PC-9 (cell line): ENCODE measurements around the gene CASQ1.

Experiments
- EZH2 ChIP-seq: fragments of 200-600 bp; sonication (generic); IDR thresholded peaks from 2 replicates; pipeline ENCODE4 v1.8.0; 2017; ENCODE audit warnings: antibody characterized with exemption, low read depth
- TF ChIP-seq, protein P1 (sequence below): fragments of 200-600 bp; sonication (generic); conservative IDR thresholded peaks from 2 replicates; pipeline ENCODE4 v1.6.1; 2017; ENCODE audit warnings: mixed run types, antibody characterized with exemption, mild to moderate bottlenecking, moderate library complexity

DNA sequence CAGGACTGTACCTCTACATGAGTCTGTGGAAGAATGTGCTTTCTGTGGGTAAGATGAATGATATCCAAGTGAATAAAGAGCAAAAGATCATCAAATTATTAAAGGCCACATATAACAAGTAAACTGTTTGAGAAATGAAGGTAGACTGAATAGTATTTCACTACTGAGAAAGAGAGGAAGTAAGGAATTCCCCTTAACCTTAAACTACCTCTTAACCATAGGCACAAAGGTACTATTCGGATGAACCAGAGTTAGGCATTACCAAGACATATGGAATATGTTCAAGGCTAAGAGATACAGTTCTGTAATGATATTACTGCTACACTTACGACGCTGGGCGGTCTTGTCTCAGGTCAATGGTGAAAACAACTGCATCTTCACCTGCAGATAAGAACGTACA is 46.4 kb downstream of the CASQ1 start:
- TF ChIP-seq, protein P1, sequence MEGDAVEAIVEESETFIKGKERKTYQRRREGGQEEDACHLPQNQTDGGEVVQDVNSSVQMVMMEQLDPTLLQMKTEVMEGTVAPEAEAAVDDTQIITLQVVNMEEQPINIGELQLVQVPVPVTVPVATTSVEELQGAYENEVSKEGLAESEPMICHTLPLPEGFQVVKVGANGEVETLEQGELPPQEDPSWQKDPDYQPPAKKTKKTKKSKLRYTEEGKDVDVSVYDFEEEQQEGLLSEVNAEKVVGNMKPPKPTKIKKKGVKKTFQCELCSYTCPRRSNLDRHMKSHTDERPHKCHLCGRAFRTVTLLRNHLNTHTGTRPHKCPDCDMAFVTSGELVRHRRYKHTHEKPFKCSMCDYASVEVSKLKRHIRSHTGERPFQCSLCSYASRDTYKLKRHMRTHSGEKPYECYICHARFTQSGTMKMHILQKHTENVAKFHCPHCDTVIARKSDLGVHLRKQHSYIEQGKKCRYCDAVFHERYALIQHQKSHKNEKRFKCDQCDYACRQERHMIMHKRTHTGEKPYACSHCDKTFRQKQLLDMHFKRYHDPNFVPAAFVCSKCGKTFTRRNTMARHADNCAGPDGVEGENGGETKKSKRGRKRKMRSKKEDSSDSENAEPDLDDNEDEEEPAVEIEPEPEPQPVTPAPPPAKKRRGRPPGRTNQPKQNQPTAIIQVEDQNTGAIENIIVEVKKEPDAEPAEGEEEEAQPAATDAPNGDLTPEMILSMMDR: no peak
- TF ChIP-seq EZH2: no peak
